SK-N-SH (cell line): Measurements from ENCODE around the gene RAD51B. TPM values are rescaled to one million over a fixed set of nuclear protein-coding genes. Genes with fewer than 3 reads are reported as not detected.

ENCODE experiments used
- CTCF ChIA-PET: fragments of 300-600, 350-600 bp; formaldehyde crosslinking; extraction: SDS; loops from one replicate; lab custom pipeline; 2021; lab: Yijun Ruan, JAX
- POLR2A ChIA-PET: fragments of 350-600 bp; sonication (Branson Sonifier 250); formaldehyde crosslinking; extraction: SDS; loops from one replicate; lab custom pipeline; 2020; ENCODE audit warnings: antibody characterized with exemption, inconsistent platforms; lab: Yijun Ruan, JAX
- DNase-seq: peaks from one replicate; pipeline ENCODE4 v3.0.0; 2012
- H2AFZ ChIP-seq: fragments of 200-600 bp; sonication (generic); 2 replicates; pipeline ENCODE4 v1.8.1; 2016; ENCODE audit warnings: antibody characterized with exemption, mild to moderate bottlenecking, low read depth
- H3F3A ChIP-seq: fragments of 200-600 bp; sonication (generic); replicated peaks from 2 replicates; pipeline ENCODE3; 2016; ENCODE audit warnings: antibody characterized with exemption, mild to moderate bottlenecking; ENCODE audit not compliant: insufficient read depth
- H3K27ac ChIP-seq, 2 experiments: fragments of 200-500 bp in 1 of 2; fragments of 200-600 bp in 1 of 2; sonication (Bioruptor generic) in 1 of 2; sonication (generic), shearing (Covaris generic) in 1 of 2; 2 replicates each; pipeline versions ENCODE4 v1.5.1 to v1.6.1; 2014 to 2016; ENCODE audit warnings: low read depth in 2 of 2, inconsistent platforms in 1 of 2, low read length in 1 of 2, mild to moderate bottlenecking in 1 of 2, mixed read lengths in 1 of 2
- H3K27me3 ChIP-seq: fragments of 200-600 bp; sonication (generic), shearing (Covaris generic); 2 replicates; pipeline ENCODE4 v1.6.1; 2016; ENCODE audit warnings: mixed run types; ENCODE audit not compliant: insufficient read depth
- H3K36me3 ChIP-seq, 2 experiments: fragments of 200-500 bp in 1 of 2; fragments of 200-600 bp in 1 of 2; sonication (Bioruptor generic) in 1 of 2; sonication (generic) in 1 of 2; replicated peaks in 1 of 2; 2 replicates each; pipeline versions ENCODE3 to v1.5.1; 2014 to 2016; ENCODE audit warnings: low read length in 1 of 2, mild to moderate bottlenecking in 1 of 2; ENCODE audit not compliant: insufficient read depth in 2 of 2, control insufficient read depth in 1 of 2
- H3K4me1 ChIP-seq, 2 experiments: fragments of 200-500 bp in 1 of 2; fragments of 200-600 bp in 1 of 2; sonication (Bioruptor generic) in 1 of 2; sonication (generic), shearing (Covaris generic) in 1 of 2; 2 replicates each; pipeline versions ENCODE4 v1.5.1 to v1.6.1; 2014 to 2016; ENCODE audit warnings: low read depth in 1 of 2, low read length in 1 of 2, mixed run types in 1 of 2; ENCODE audit not compliant: insufficient read depth in 2 of 2, control insufficient read depth in 1 of 2
- H3K4me2 ChIP-seq: fragments of 200-600 bp; sonication (generic), shearing (Covaris generic); 2 replicates; pipeline ENCODE4 v1.6.1; 2017; ENCODE audit warnings: mixed run types
- H3K4me3 ChIP-seq, 2 experiments: fragments of 200-500 bp in 1 of 2; fragments of 200-600 bp in 1 of 2; sonication (Bioruptor generic) in 1 of 2; sonication (generic), shearing (Covaris generic) in 1 of 2; 2 replicates each; pipeline versions ENCODE4 v1.5.1 to v1.8.1; 2014 to 2016; ENCODE audit warnings: low read depth in 2 of 2, inconsistent platforms in 1 of 2, low read length in 1 of 2, mild to moderate bottlenecking in 1 of 2, mixed read lengths in 1 of 2, moderate library complexity in 1 of 2
- H3K79me2 ChIP-seq: fragments of 200-600 bp; sonication (generic); 2 replicates; pipeline ENCODE4 v1.8.1; 2017; ENCODE audit warnings: mild to moderate bottlenecking; ENCODE audit not compliant: insufficient read depth
- H3K9ac ChIP-seq: fragments of 200-600 bp; sonication (generic); 2 replicates; pipeline ENCODE4 v1.6.1; 2017; ENCODE audit warnings: mixed run types
- H3K9me2 ChIP-seq: fragments of 200-600 bp; sonication (generic); 2 replicates; pipeline ENCODE4 v1.6.1; 2017; ENCODE audit warnings: mixed run types
- H3K9me3 ChIP-seq: fragments of 200-600 bp; sonication (generic); 2 replicates; pipeline ENCODE4 v1.6.1; 2017; ENCODE audit warnings: mixed run types, mild to moderate bottlenecking, moderate library complexity
- H4K20me1 ChIP-seq: fragments of 200-600 bp; sonication (generic); 2 replicates; pipeline ENCODE4 v1.6.1; 2017; ENCODE audit warnings: mild to moderate bottlenecking, mixed run types; ENCODE audit not compliant: insufficient read depth
- CHD2 ChIP-seq: fragments of 150-350 bp; IDR thresholded peaks from 2 replicates; pipeline ENCODE4 v1.6.1; 2018; ENCODE audit warnings: low read length; ENCODE audit not compliant: partially characterized antibody
- ELF1 ChIP-seq: IDR thresholded peaks from 2 replicates; pipeline ENCODE4 v1.4.0; 2012
- EP300 ChIP-seq, 2 experiments: IDR thresholded peaks; 2 replicates each; pipeline versions ENCODE4 v1.4.0 to v1.6.1; 2012; ENCODE audit warnings: borderline replicate concordance in 1 of 2, low read depth in 1 of 2, low read length in 1 of 2
- FOXJ3 ChIP-seq: sonication (generic); formaldehyde crosslinking; IDR thresholded peaks from 2 replicates; pipeline ENCODE4 v1.5.1; 2020; ENCODE audit warnings: mild to moderate bottlenecking, missing genetic modification reagents
- MAX ChIP-seq: IDR thresholded peaks from 2 replicates; pipeline ENCODE4 v1.4.0; 2012; ENCODE audit warnings: low read depth
- MEF2A ChIP-seq: IDR thresholded peaks from 2 replicates; pipeline ENCODE4 v1.4.0; 2012; ENCODE audit warnings: low read depth, borderline replicate concordance
- NFIC ChIP-seq: IDR thresholded peaks from 2 replicates; pipeline ENCODE4 v1.4.0; 2012; ENCODE audit warnings: borderline replicate concordance
- POLR2AphosphoS5 ChIP-seq: IDR thresholded peaks from 2 replicates; pipeline ENCODE4 v1.6.1; 2012; ENCODE audit warnings: low read depth, low read length
- RAD21 ChIP-seq: IDR thresholded peaks from 2 replicates; pipeline ENCODE4 v1.6.1; 2012; ENCODE audit warnings: mild to moderate bottlenecking, low read length
- RCOR1 ChIP-seq: fragments of 150-350 bp; IDR thresholded peaks from 2 replicates; pipeline ENCODE4 v1.6.1; 2017; ENCODE audit warnings: antibody characterized with exemption, low read length
- RFX5 ChIP-seq: IDR thresholded peaks from 2 replicates; pipeline ENCODE4 v1.6.1; 2012; ENCODE audit warnings: mild to moderate bottlenecking, improper control_type of control experiment, low read length
- RXRA ChIP-seq: IDR thresholded peaks from 2 replicates; pipeline ENCODE4 v1.4.0; 2012; ENCODE audit warnings: low read depth, mild to moderate bottlenecking, borderline replicate concordance
- SMC3 ChIP-seq: IDR thresholded peaks from 2 replicates; pipeline ENCODE4 v1.6.1; 2012; ENCODE audit warnings: low read depth, low read length, improper control_type of control experiment
- TAF1 ChIP-seq: IDR thresholded peaks from 2 replicates; pipeline ENCODE4 v1.6.1; 2012; ENCODE audit warnings: low read depth, mild to moderate bottlenecking, low read length, moderate library complexity, borderline replicate concordance
- TCF12 ChIP-seq: IDR thresholded peaks from 2 replicates; pipeline ENCODE4 v1.4.0; 2012
- USF2 ChIP-seq: fragments of 150-350 bp; IDR thresholded peaks from 2 replicates; pipeline ENCODE4 v1.6.1; 2017; ENCODE audit warnings: antibody characterized with exemption, low read length, low read depth, borderline replicate concordance
- ZBTB33 ChIP-seq: IDR thresholded peaks from 2 replicates; pipeline ENCODE4 v1.4.0; 2012; ENCODE audit warnings: low read depth, borderline replicate concordance
- WGBS: methylation state at CpG from one replicate; pipeline ENCODE4 v1.1.6; 2017; ENCODE audit warnings: low lambda C conversion rate; 5-methylcytosine and 5-hydroxymethylcytosine counted together
- polyA plus RNA-seq, 3 experiments: library from polyadenylated mRNA; depleted of rRNA; stranded (reverse); fragments of >200 nt; gene quantifications; 2 replicates each; pipeline ENCODE4 v1.2.3, GENCODE V29; 2012

Gene RAD51B
- polyA plus RNA-seq, 1 of the 3 experiments (the other 2 are of a cell fraction): 6.0 TPM

GRCh38 chr14:68589447-68590200 lies 770.0 kb downstream of the RAD51B start:
- Histone ChIP-seq H3K4me3 (no peak overlapping the region), H3K4me2 (peak overlapping the region; percentile 24; the same call in 1 of the 2 replicates)
- TF ChIP-seq FOXJ3 (no peak), RAD21 (peak; percentile 38), TCF12 (peak; percentile 88), SMC3 (0 out of 2 replicates have a peak, but pooled peaks have one; percentile 6), TAF1 (no peak), RCOR1 (peak; percentile 70), RXRA (no peak), MEF2A (no peak), RFX5 (no peak), EP300 (IDR thresholded peaks at IDR 0.05; ENCODE audit: borderline replicate concordance in 1 of 2, low read depth in 1 of 2, low read length in 1 of 2) (peak; percentile 48 to 87; a peak in 3 of 4 replicates), NFIC (peak; percentile 38; the same call in 1 of the 2 replicates), ELF1 (no peak), POLR2AphosphoS5 (no peak), ZBTB33 (no peak), CHD2 (peak; percentile 34), USF2 (no peak), MAX (no peak)
- TF ChIP-seq, all 33 proteins: peak for 7
- ChIA-PET CTCF (interaction anchor here (0.6 to 2.7 kb wide), 2 partner anchors 11 to 199 kb away, joined by 3 to 12 read pairs; no protein-coding TSS in a partner anchor), POLR2A (no interaction called here)
- Histone ChIP-seq H3K27me3 (no peaks in the 10 kb centered on the region), H3K4me1 (peaks cover 47 to 54% of the 10 kb centered on the region in 2 experiments), H3K9me3 (no peaks in the 10 kb centered on the region), H3F3A (peaks cover 3% of the 10 kb centered on the region), H3K79me2 (no peaks in the 10 kb centered on the region), H4K20me1 (no peaks in the 10 kb centered on the region), H3K9me2 (no peaks in the 10 kb centered on the region), H3K9ac (no peak overlapping the region), H3K36me3 (no peaks in the 10 kb centered on the region), H3K27ac (peak overlapping the region; percentile 78 to 94), H2AFZ (no peak overlapping the region)
- WGBS: 50% methylated on average over 7 of the region's 7 CpGs
- peak; percentile 52 for DNase-seq
